Panc1 (cell line): Measurements from ENCODE around the gene METTL22. TPM values are rescaled to one million over a fixed set of nuclear protein-coding genes. Genes with fewer than 3 reads are reported as not detected.

Experiments
- ATAC-seq: fragments of 200-7000 bp; cut with Tn5 transposase; 2 replicates; pipeline ENCODE4 v1.9.1; 2020; ENCODE audit warnings: mild to moderate bottlenecking, moderate library complexity
- BruUV-seq: library from RNA; stranded (reverse); fragments of 400-500 nt; replicated peaks from 2 replicates; lab custom pipeline; 2021; lab: Mats Ljungman, UMichigan
- CTCF ChIA-PET: fragments of 300-600 bp; sonication (Branson Sonifier 250); formaldehyde crosslinking; loops from one replicate; lab custom pipeline; 2022; ENCODE audit warnings: antibody characterized with exemption; lab: Charles Lee
- POLR2A ChIA-PET: fragments of 300-600 bp; sonication (Branson Sonifier 250); formaldehyde crosslinking; loops from one replicate; lab custom pipeline; 2022; ENCODE audit warnings: antibody characterized with exemption; lab: Charles Lee
- DNase-seq: peaks from one replicate; pipeline ENCODE4 v3.0.0-alpha.2; 2010; ENCODE audit warnings: low read depth, low spot score
- H3K27ac ChIP-seq: 2 replicates; pipeline ENCODE4 v1.5.1; 2011; ENCODE audit warnings: mild to moderate bottlenecking, low read length, inconsistent platforms
- H3K27me3 ChIP-seq: fragments of 200-500 bp; sonication (Bioruptor generic); 2 replicates; pipeline ENCODE4 v1.6.0; 2014; ENCODE audit warnings: low read length, inconsistent platforms; ENCODE audit not compliant: control insufficient read depth, insufficient read depth
- H3K36me3 ChIP-seq: fragments of 200-500 bp; sonication (Bioruptor generic); 2 replicates; pipeline ENCODE4 v1.5.1; 2014; ENCODE audit warnings: inconsistent platforms, mild to moderate bottlenecking, low read length, moderate library complexity; ENCODE audit not compliant: control insufficient read depth, insufficient read depth
- H3K4me1 ChIP-seq: 2 replicates; pipeline ENCODE4 v1.5.1; 2011; ENCODE audit warnings: inconsistent platforms, mild to moderate bottlenecking, low read length, moderate library complexity; ENCODE audit not compliant: control insufficient read depth, insufficient read depth
- H3K4me3 ChIP-seq, 2 experiments: 2 replicates each; pipeline ENCODE4 v1.5.1; 2011 to 2012; ENCODE audit warnings: low read depth in 2 of 2, low read length in 2 of 2, mild to moderate bottlenecking in 2 of 2, inconsistent platforms in 1 of 2, moderate library complexity in 1 of 2
- H3K9me3 ChIP-seq: fragments of 200-500 bp; sonication (Bioruptor generic); 2 replicates; pipeline ENCODE4 v1.5.1; 2014; ENCODE audit warnings: low read depth, mild to moderate bottlenecking, inconsistent platforms, low read length, moderate library complexity; ENCODE audit not compliant: control insufficient read depth, insufficient read depth
- CTCF ChIP-seq: fragments of 450-650 bp; IDR thresholded peaks from 2 replicates; pipeline ENCODE4 v1.5.1; 2017; ENCODE audit warnings: mild to moderate bottlenecking
- POLR2AphosphoS5 ChIP-seq: IDR thresholded peaks from 2 replicates; pipeline ENCODE4 v1.6.1; 2012; ENCODE audit warnings: mild to moderate bottlenecking, low read depth, low read length, moderate library complexity
- REST ChIP-seq, 2 experiments: IDR thresholded peaks; 2 replicates each; pipeline ENCODE4 v1.6.1; 2011 to 2012; ENCODE audit warnings: low read depth in 2 of 2, control low read depth in 1 of 2, low read length in 1 of 2, mild to moderate bottlenecking in 1 of 2, moderate library complexity in 1 of 2; ENCODE audit not compliant: insufficient read depth in 1 of 2
- SIN3A ChIP-seq: IDR thresholded peaks from 2 replicates; pipeline ENCODE4 v1.6.1; 2012; ENCODE audit warnings: low read depth, mild to moderate bottlenecking, low read length, moderate library complexity, borderline replicate concordance; ENCODE audit not compliant: insufficient read depth
- TCF7L2 ChIP-seq: IDR thresholded peaks from 2 replicates; pipeline ENCODE4 v1.6.1; 2011; ENCODE audit warnings: mild to moderate bottlenecking, low read depth, low read length, inconsistent platforms
- in situ Hi-C: cut with HindIII; loops from 2 replicates; pipeline ENCODE4 v1.10.0; 2016; ENCODE audit warnings: low sequenced_read_pairs, low pct_unique_long_range_greater_than_20kb
- intact Hi-C: fragments of 100-400 bp; cut with micrococcal nuclease; formaldehyde crosslinking; loops from one replicate; pipeline ENCODE4 v1.10.0; 2022; ENCODE audit not compliant: unreplicated experiment
- total RNA-seq: library from RNA; stranded (reverse); gene quantifications from one replicate; pipeline ENCODE4 v1.2.1, GENCODE V29; 2021; ENCODE audit not compliant: unreplicated experiment

The METTL22 gene
- total RNA-seq, 1 experiment from 2014 or later = 31.8 TPM

- H3K4me3 ChIP-seq = no peak overlapping the region
- CTCF ChIA-PET = no interaction called here
- no peaks in the 10 kb centered on the region for H3K36me3 ChIP-seq
- intact Hi-C loops (no loop called here), in situ Hi-C loops (no loop called here)
- TF ChIP-seq REST (IDR thresholded peaks at IDR 0.05; ENCODE audit: insufficient read depth in 1 of 2, low read depth in 2 of 2, low read length in 1 of 2) = no peak
- no peak for TF ChIP-seq POLR2AphosphoS5
- TF ChIP-seq SIN3A = no peak
- no peak for TF ChIP-seq TCF7L2
- TF ChIP-seq CTCF = no peak
- H3K27ac ChIP-seq = no peak overlapping the region
- POLR2A ChIA-PET = no interaction called here
- BruUV-seq = no TSS peak
- DNase-seq (no peak), ATAC-seq (no peak)
- no peaks in the 10 kb centered on the region for H3K27me3 ChIP-seq
- H3K9me3 ChIP-seq = no peaks in the 10 kb centered on the region
- no peaks in the 10 kb centered on the region for H3K4me1 ChIP-seq
Measured at GRCh38 chr16:8669481-8669880, 48.0 kb downstream of the METTL22 start.

- ATAC-seq (no peak), DNase-seq (no peak)
- TF ChIP-seq SIN3A = no peak
- no peak for TF ChIP-seq POLR2AphosphoS5
- TF ChIP-seq REST (IDR thresholded peaks at IDR 0.05; ENCODE audit: insufficient read depth in 1 of 2, low read depth in 2 of 2, low read length in 1 of 2) = no peak
- no peak for TF ChIP-seq TCF7L2
- TF ChIP-seq CTCF = no peak
- no peaks in the 10 kb centered on the region for H3K9me3 ChIP-seq
- no TSS peak for BruUV-seq
- intact Hi-C loops = no loop called here
- ChIA-PET POLR2A (no interaction called here), CTCF (interaction anchor here (1.0 kb wide), 1 partner anchor 36 kb away, joined by 3 read pairs; no protein-coding TSS in a partner anchor)
- no peaks in the 10 kb centered on the region for H3K36me3 ChIP-seq
- H3K4me1 ChIP-seq = no peaks in the 10 kb centered on the region
- H3K27me3 ChIP-seq = no peaks in the 10 kb centered on the region
- H3K4me3 ChIP-seq = no peak overlapping the region
- in situ Hi-C loops = no loop called here
- no peak overlapping the region for H3K27ac ChIP-seq
Measured at GRCh38 chr16:8670014-8670560, 48.6 kb downstream of the METTL22 start.
